Measurements from ENCODE around the gene SLC38A4. TPM values are rescaled to one million over a fixed set of nuclear protein-coding genes. Genes with fewer than 3 reads are reported as not detected.
"Not testable (repeated sequence)": the region's sequence is repeated elsewhere in the genome, so short reads cannot be mapped to it uniquely, and the experiment has no call there.

The SLC38A4 gene
- total RNA-seq, 2 donors from 2014 or later = 0.28 to 2.0 TPM

DNA sequence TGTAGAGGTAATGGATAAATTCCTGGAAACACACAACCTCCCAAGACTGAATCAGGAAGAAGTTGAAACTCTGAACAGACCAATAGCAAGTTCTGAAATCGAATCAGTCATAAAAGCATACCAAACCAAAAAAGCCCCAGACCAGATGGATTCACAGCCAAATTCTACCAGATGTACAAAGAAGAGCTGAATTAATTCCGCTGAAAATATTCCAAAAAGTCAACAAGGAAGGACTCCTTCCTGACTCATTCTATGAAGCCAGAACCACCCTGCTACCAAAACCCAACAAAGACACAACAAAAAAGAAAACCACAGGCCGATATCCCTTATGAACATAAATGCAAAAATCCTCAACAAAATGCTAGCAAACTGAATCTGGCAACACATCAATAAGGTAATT is 81.5 kb downstream of the SLC38A4 start:
- H3K4me1 ChIP-seq = no peaks in the 10 kb centered on the region
- no peak overlapping the region for H3K4me3 ChIP-seq
- H3K9me3 ChIP-seq = peaks cover 0 to 4% of the 10 kb centered on the region in 2 donors
- DNase-seq (ENCODE audit: low spot score) = no peak
- no peaks in the 10 kb centered on the region for H3K36me3 ChIP-seq
- H3K27me3 ChIP-seq = no peaks in the 10 kb centered on the region
- H3K27ac ChIP-seq = no peak overlapping the region
- TF ChIP-seq, protein P1, sequence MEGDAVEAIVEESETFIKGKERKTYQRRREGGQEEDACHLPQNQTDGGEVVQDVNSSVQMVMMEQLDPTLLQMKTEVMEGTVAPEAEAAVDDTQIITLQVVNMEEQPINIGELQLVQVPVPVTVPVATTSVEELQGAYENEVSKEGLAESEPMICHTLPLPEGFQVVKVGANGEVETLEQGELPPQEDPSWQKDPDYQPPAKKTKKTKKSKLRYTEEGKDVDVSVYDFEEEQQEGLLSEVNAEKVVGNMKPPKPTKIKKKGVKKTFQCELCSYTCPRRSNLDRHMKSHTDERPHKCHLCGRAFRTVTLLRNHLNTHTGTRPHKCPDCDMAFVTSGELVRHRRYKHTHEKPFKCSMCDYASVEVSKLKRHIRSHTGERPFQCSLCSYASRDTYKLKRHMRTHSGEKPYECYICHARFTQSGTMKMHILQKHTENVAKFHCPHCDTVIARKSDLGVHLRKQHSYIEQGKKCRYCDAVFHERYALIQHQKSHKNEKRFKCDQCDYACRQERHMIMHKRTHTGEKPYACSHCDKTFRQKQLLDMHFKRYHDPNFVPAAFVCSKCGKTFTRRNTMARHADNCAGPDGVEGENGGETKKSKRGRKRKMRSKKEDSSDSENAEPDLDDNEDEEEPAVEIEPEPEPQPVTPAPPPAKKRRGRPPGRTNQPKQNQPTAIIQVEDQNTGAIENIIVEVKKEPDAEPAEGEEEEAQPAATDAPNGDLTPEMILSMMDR (IDR thresholded peaks at IDR 0.05) = no peak

DNA sequence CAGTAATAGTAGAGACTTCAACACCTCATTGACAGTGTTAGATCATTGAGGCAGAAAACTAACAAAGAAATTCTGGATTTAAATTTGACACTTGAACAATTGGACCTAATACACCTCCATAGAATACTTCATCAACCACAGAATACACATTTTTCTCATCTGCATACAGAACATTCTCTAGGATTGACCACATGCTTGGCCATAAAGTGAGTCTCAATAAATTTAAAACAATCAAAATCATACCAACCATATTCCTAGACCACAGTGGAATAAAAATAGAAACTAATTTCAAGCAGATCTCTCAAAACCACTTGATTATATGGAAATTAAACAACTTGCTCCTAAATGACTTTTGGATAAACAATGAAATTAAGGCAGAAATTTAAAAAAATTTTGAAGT is 82.3 kb downstream of the SLC38A4 start:
- no peaks in the 10 kb centered on the region for H3K4me1 ChIP-seq
- DNase-seq (ENCODE audit: low spot score) = no peak
- H3K27me3 ChIP-seq = no peaks in the 10 kb centered on the region
- TF ChIP-seq, protein P1 (IDR thresholded peaks at IDR 0.05) = no peak
- no peak overlapping the region for H3K27ac ChIP-seq
- no peaks in the 10 kb centered on the region for H3K36me3 ChIP-seq
- H3K9me3 ChIP-seq = no peaks in the 10 kb centered on the region
- H3K4me3 ChIP-seq = no peak overlapping the region

GRCh38 chr12:46742271-46742670 is 83.5 kb downstream of the SLC38A4 start:
- H3K4me1 ChIP-seq; H3K27ac ChIP-seq; H3K27me3 ChIP-seq; DNase-seq (ENCODE audit: low spot score); H3K9me3 ChIP-seq; H3K36me3 ChIP-seq; H3K4me3 ChIP-seq: not testable (repeated sequence)

DNA sequence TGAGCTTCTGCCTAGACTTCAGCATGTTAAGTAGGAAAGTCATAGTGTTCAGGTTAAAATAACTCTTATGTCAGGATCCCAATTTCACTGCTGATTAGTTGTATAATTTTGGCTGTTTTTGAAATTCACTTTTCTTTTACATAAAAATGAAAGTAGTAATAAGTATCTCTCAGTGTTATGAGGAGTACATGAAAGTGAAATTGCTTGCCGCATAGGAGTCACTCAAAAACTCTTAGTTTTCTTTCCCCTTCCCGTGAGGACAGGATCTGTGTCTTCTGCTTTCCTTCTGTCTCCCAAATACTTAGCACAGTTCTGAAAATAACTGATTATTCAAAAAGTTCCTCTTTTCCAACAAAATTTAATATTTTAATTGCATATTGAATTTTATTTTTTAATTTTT is 100.5 kb downstream of the SLC38A4 start:
- Histone ChIP-seq H3K4me3 (no peak overlapping the region), H3K27me3 (no peaks in the 10 kb centered on the region), H3K36me3 (no peaks in the 10 kb centered on the region), H3K27ac (no peak overlapping the region), H3K4me1 (no peaks in the 10 kb centered on the region), H3K9me3 (no peaks in the 10 kb centered on the region)
- TF ChIP-seq, protein P1 (IDR thresholded peaks at IDR 0.05) = no peak
- no peak for DNase-seq (ENCODE audit: low spot score)

GRCh38 chr12:46723629-46724419 is 102.0 kb downstream of the SLC38A4 start:
- Histone ChIP-seq H3K27me3 (no peaks in the 10 kb centered on the region), H3K4me1 (no peaks in the 10 kb centered on the region), H3K4me3 (no peak overlapping the region), H3K9me3 (no peaks in the 10 kb centered on the region), H3K27ac (no peak overlapping the region), H3K36me3 (no peaks in the 10 kb centered on the region)
- DNase-seq (ENCODE audit: low spot score) = no peak
- TF ChIP-seq, protein P1 (IDR thresholded peaks at IDR 0.05) = no peak

DNA sequence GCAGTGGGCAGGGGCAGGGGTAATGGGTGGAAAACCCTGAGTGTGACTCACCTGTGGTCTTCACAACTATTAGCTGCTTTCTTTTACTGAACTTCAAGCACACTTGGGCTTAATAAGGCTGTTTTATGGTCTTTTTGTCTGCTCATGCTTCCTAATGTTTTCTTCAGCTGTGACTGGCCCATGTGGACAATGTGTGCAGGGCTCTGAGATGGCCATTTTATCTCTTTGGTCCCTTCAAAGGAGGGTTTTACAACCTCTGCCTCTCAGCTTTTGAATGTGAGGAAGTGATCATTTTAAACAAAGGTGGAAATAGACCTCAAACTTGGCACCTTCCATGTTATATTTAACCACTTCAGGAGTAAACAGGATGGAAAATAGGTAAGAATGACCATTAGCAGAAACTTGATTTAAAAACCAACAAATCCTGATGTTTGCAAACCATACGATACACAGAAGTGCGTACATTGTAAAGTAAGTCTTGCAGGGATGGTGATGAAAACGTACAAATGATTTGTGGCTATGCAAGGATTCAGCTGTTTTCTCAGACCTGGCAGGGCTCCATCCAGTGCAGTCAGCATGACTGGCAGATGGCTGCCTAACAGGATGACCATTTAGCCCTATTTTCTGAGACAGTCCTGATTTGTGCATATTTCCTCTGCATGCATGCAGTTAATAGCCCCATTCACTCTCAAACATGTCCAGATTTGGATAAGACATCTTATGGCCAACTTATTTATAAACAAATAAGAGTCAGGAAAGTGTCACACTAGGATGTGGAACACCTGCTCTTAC is 103.2 kb downstream of the SLC38A4 start:
- Histone ChIP-seq H3K36me3 (no peaks in the 10 kb centered on the region), H3K4me1 (no peaks in the 10 kb centered on the region), H3K9me3 (no peaks in the 10 kb centered on the region), H3K27ac (no peak overlapping the region), H3K27me3 (no peaks in the 10 kb centered on the region), H3K4me3 (no peak overlapping the region)
- TF ChIP-seq, protein P1 (IDR thresholded peaks at IDR 0.05) = no peak
- no peak for DNase-seq (ENCODE audit: low spot score)
